CD4-positive, alpha-beta memory T cell (primary cell): ENCODE measurements around the gene ALDH3B1. TPM values are rescaled to one million over a fixed set of nuclear protein-coding genes. Genes with fewer than 3 reads are reported as not detected.

Experiments
- CTCF ChIA-PET: fragments of 350-600 bp; sonication (Branson Sonifier 250); formaldehyde crosslinking; loops from one replicate; lab custom pipeline; 2021; ENCODE audit warnings: inconsistent platforms; ENCODE audit not compliant: partially characterized antibody; lab: Charles Lee
- POLR2A ChIA-PET: fragments of 350-600 bp; sonication (Branson Sonifier 250); formaldehyde crosslinking; loops from one replicate; lab custom pipeline; 2021; ENCODE audit not compliant: partially characterized antibody; lab: Charles Lee
- DNase-seq, 5 donors: peaks; one replicate each; pipeline versions ENCODE4 v3.0.0 to v3.0.0-alpha.2; 2020 to 2022; ENCODE audit warnings: mixed read lengths in 1 of 5
- H3K27ac ChIP-seq: one replicate; pipeline ENCODE4 v1.7.0; 2013; ENCODE audit warnings: low read depth, low read length
- H3K27me3 ChIP-seq: 2 replicates; pipeline ENCODE4 v1.7.0; 2013; ENCODE audit warnings: mild to moderate bottlenecking, low read length, moderate library complexity; ENCODE audit not compliant: insufficient read depth
- H3K36me3 ChIP-seq: 2 replicates; pipeline ENCODE4 v1.7.0; 2013; ENCODE audit warnings: mild to moderate bottlenecking, low read length, moderate library complexity; ENCODE audit not compliant: insufficient read depth
- H3K4me1 ChIP-seq: 2 replicates; pipeline ENCODE4 v1.7.0; 2013; ENCODE audit warnings: mild to moderate bottlenecking, low read length, moderate library complexity; ENCODE audit not compliant: insufficient read depth
- H3K4me3 ChIP-seq, 2 donors: one replicate each; pipeline ENCODE4 v1.7.0; 2013; ENCODE audit warnings: low read length in 2 of 2, mild to moderate bottlenecking in 1 of 2
- H3K9me3 ChIP-seq, 2 donors: one replicate each; pipeline ENCODE4 v1.7.0; 2013; ENCODE audit warnings: low read length in 2 of 2, control low read depth in 1 of 2; ENCODE audit not compliant: control insufficient read depth in 1 of 2
- H3K27ac Mint-ChIP-seq, 7 donors: one replicate each; pipeline ENCODE4 v1.8.0; 2020 to 2021; ENCODE audit warnings: mixed read lengths in 7 of 7, mild to moderate bottlenecking in 6 of 7, inconsistent platforms in 3 of 7, moderate library complexity in 3 of 7
- H3K27me3 Mint-ChIP-seq, 2 donors: one replicate each; pipeline ENCODE4 v1.8.0; 2020 to 2021; ENCODE audit warnings: mixed read lengths in 2 of 2
- H3K36me3 Mint-ChIP-seq, 2 donors: one replicate each; pipeline ENCODE4 v1.8.0; 2020 to 2021; ENCODE audit warnings: mixed read lengths in 2 of 2, inconsistent platforms in 1 of 2, mild to moderate bottlenecking in 1 of 2
- H3K4me1 Mint-ChIP-seq, 4 donors: one replicate each; pipeline ENCODE4 v1.8.0; 2020 to 2021; ENCODE audit warnings: mixed read lengths in 4 of 4, mild to moderate bottlenecking in 1 of 4
- H3K4me3 Mint-ChIP-seq, 8 donors: one replicate each; pipeline ENCODE4 v1.8.0; 2020 to 2021; ENCODE audit warnings: mixed read lengths in 8 of 8, mild to moderate bottlenecking in 7 of 8, moderate library complexity in 6 of 8, inconsistent platforms in 3 of 8
- H3K9me3 Mint-ChIP-seq, 8 donors: one replicate each; pipeline ENCODE4 v1.8.0; 2020 to 2021; ENCODE audit warnings: mixed read lengths in 8 of 8, mild to moderate bottlenecking in 5 of 8, inconsistent platforms in 3 of 8, moderate library complexity in 1 of 8
- intact Hi-C: fragments of 100-400 bp; cut with micrococcal nuclease; formaldehyde crosslinking; loops from one replicate; pipeline ENCODE4 v1.15.1; 2023
- polyA plus RNA-seq, 2 donors: library from polyadenylated mRNA; unstranded; fragments of 300-500 nt; fragmentation: Illumina TruSeq; gene quantifications; one replicate each; pipeline ENCODE4 v1.2.3, GENCODE V29; 2021
- total RNA-seq, 2 experiments: library from RNA; stranded (reverse); gene quantifications; one replicate each; pipeline ENCODE4 v1.2.3, GENCODE V29; 2021

The ALDH3B1 gene
- total and polyA plus RNA-seq, 4 experiments from 2014 or later: 0.72 to 1.0 TPM; not detected in 2

DNA sequence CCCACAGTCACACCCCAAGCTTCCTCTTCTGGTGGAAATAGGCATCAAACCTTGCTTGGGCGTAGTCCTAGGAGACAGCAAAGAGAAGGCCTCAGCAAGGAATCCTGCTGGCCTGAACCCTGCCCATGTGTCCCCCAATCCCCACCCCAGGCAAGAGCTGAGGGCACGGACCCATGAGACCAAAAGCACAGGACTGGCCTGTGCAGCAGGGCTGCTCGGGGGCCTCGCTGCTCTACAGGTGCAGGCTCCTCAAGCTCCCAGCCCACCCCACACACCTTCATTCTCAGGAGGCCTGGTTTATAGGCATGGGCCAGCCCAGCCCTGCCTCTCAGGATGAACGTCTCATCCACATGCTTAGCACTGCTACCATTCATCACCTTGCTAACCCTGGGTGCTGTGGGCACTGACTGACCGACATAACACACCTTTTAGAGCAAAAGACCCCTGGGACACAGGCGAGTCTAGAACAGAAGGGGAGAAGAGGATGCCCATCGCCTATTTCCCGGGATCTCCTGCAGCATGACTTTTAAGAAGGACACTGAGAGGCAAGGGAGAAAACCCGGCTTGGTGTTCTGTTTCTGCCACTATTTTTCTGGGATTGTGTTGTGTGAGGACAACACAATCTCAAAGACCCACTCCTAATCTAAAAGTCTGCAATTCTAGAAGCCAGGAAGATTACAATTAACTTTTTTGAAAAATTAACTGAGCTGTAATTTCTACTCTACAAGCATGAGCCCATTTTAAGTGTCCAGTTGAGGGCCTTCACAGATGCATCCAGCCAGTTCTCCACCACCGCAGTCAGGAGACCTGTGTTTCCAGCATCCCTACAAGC, 44.1 kb downstream of the ALDH3B1 start:
- ChIA-PET POLR2A (interaction anchor here (1.6 kb wide), 1 partner anchor 14 kb away, joined by 4 read pairs; no protein-coding TSS in a partner anchor), CTCF (no interaction called here)
- Histone ChIP-seq H3K9me3 (no peaks in the 10 kb centered on the region), H3K27ac (no peak overlapping the region), H3K4me3 (no peak overlapping the region), H3K4me1 (no peaks in the 10 kb centered on the region), H3K27me3 (no peaks in the 10 kb centered on the region), H3K36me3 (peaks cover 29% of the 10 kb centered on the region)
- peak overlapping the region in 1 of 7 donors; percentile 64 for H3K27ac Mint-ChIP-seq
- DNase-seq: no peak
- peaks cover 11 to 22% of the 10 kb centered on the region in 2 donors for H3K36me3 Mint-ChIP-seq
- H3K4me1 Mint-ChIP-seq: peaks cover 0 to 1% (median 0%) of the 10 kb centered on the region in 4 donors
- no peaks in the 10 kb centered on the region for H3K27me3 Mint-ChIP-seq
- no peaks in the 10 kb centered on the region for H3K9me3 Mint-ChIP-seq
- no peak overlapping the region for H3K4me3 Mint-ChIP-seq
- intact Hi-C loops: no loop called here

DNA sequence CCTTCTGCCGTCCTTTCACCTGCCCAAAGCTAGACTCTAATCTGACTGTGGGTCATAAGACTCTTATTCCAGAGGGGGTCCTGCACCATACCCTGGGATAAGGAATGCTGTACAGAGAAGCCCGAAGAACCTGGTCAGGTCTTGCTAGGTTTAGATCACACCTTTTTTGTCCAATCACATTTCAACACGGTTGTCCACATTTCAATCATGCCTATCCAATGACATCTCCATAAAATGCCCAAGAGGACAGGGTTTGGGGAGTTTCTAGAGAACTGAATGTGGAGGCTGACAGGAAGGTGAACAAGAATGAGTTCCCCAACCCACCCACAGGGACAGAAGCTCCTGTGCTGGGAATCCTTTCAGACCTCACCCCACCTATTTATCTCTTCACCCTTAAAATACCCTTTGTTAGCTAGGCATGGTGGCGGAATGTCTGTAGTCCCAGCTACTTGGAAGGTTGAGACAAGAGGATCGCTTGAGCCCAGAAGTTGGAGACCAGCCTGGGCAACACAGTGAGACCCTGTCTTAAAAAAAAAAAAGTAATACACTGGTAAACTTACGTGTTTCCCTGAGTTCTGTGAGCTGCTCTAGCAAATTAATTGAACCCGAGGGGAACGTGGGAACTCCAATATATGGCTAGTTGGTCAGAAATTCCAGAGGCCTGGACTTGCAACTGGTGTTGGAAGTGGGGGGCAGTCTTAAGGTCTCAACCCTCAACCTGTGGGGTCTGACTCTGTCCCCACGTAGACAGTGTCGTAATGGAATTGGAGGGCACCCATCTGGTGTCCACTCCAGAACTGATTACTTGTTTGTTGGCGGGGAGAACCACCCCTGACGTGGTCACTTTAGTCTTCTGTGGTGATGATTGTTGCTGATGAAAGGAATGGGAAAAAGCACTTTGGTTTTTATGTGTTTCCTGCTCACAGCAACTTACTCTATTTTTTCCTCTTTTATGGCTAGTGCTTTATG, 46.5 kb downstream of the ALDH3B1 start:
- H3K27ac ChIP-seq: no peak overlapping the region
- Mint-ChIP-seq H3K9me3 (no peaks in the 10 kb centered on the region), H3K4me1 (peaks cover 0 to 1% (median 0%) of the 10 kb centered on the region in 4 donors), H3K36me3 (peaks cover 6 to 11% of the 10 kb centered on the region in 2 donors), H3K4me3 (no peak overlapping the region), H3K27me3 (no peaks in the 10 kb centered on the region), H3K27ac (peak overlapping the region in 1 of 7 donors; percentile 4)
- peaks cover 6% of the 10 kb centered on the region for H3K36me3 ChIP-seq
- POLR2A ChIA-PET: no interaction called here
- no peak for DNase-seq
- intact Hi-C loops: no loop called here
- H3K9me3 ChIP-seq: no peaks in the 10 kb centered on the region
- CTCF ChIA-PET: no interaction called here
- no peaks in the 10 kb centered on the region for H3K27me3 ChIP-seq
- no peaks in the 10 kb centered on the region for H3K4me1 ChIP-seq
- H3K4me3 ChIP-seq: no peak overlapping the region

DNA sequence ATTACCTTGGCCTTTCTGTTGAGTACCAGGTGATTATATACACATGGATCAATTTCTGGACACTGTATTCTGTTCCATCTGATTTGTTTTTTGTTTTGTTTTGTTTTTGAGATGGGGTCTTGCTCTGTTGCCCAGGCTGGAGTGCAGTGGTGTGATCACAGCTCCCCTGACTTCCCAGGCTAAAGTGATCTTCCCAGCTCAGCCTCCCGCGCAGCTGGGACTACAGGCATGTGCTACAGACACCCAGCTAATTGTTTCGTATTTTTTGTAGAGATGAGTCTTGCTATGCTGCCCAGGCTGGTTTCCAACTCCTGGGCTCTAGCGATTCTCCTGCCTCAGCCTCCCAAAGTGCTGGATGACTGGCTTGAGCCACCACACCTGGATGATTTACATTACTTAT, 47.7 kb downstream of the ALDH3B1 start:
- Histone ChIP-seq H3K27me3 (no peaks in the 10 kb centered on the region), H3K27ac (no peak overlapping the region), H3K9me3 (no peaks in the 10 kb centered on the region), H3K4me1 (no peaks in the 10 kb centered on the region), H3K36me3 (no peaks in the 10 kb centered on the region), H3K4me3 (no peak overlapping the region)
- H3K36me3 Mint-ChIP-seq: peaks cover 0 to 3% of the 10 kb centered on the region in 2 donors
- H3K4me3 Mint-ChIP-seq: no peak overlapping the region
- no peaks in the 10 kb centered on the region for H3K9me3 Mint-ChIP-seq
- no peaks in the 10 kb centered on the region for H3K27me3 Mint-ChIP-seq
- intact Hi-C loops: no loop called here
- ChIA-PET CTCF (no interaction called here), POLR2A (no interaction called here)
- peaks cover 0 to 1% (median 0%) of the 10 kb centered on the region in 4 donors for H3K4me1 Mint-ChIP-seq
- H3K27ac Mint-ChIP-seq: peak overlapping the region in 1 of 7 donors; percentile 5
- no peak for DNase-seq

DNA sequence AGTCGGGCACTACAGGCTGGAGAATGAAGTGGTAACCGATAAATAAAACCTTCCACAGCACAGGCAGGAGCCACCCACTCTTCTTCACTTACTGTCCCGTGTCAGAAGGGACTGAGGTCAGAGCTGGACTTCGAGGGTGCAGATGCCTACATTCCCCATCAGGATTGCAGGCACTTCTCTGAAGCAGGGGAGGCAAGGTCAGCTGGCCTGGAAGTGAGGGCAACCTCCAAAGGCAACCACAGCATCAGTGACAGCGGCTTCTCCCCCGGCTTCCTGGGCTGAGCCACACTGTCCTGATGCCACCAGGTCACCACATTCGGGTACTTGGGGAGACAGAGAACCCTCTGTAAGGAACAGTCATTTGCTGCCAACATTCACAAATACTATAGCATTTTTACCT, 51.4 kb downstream of the ALDH3B1 start:
- intact Hi-C loops: no loop called here
- ChIA-PET CTCF (no interaction called here), POLR2A (no interaction called here)
- H3K27me3 Mint-ChIP-seq: no peaks in the 10 kb centered on the region
- Histone ChIP-seq H3K4me1 (no peaks in the 10 kb centered on the region), H3K4me3 (no peak overlapping the region), H3K36me3 (no peaks in the 10 kb centered on the region), H3K27ac (no peak overlapping the region), H3K27me3 (no peaks in the 10 kb centered on the region), H3K9me3 (no peaks in the 10 kb centered on the region)
- DNase-seq: no peak
- H3K9me3 Mint-ChIP-seq: no peaks in the 10 kb centered on the region
- peak overlapping the region in 1 of 7 donors; percentile 13 for H3K27ac Mint-ChIP-seq
- no peaks in the 10 kb centered on the region for H3K4me1 Mint-ChIP-seq
- no peak overlapping the region for H3K4me3 Mint-ChIP-seq
- no peaks in the 10 kb centered on the region for H3K36me3 Mint-ChIP-seq

DNA sequence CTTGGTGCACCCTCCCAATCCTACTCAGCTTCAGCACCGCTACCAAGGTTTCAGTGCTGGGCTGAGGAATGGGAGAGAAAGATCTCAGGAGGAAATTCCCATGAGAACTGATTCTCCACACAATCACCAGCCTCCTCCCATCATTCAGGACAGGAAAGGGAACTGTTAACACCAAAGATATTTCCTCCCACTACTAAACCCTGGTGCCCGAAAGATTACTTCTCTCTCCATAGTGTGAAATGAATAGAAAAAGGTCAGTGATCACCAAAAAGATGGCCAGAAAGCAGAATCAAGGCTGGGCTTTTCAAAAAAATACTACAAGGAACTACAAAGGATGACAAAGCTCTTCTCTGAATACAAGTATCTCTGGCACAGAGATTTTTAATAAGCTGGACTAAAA, 54.8 kb downstream of the ALDH3B1 start:
- H3K4me3 Mint-ChIP-seq: no peak overlapping the region
- Histone ChIP-seq H3K4me3 (no peak overlapping the region), H3K9me3 (no peaks in the 10 kb centered on the region), H3K4me1 (no peaks in the 10 kb centered on the region), H3K27ac (no peak overlapping the region), H3K27me3 (no peaks in the 10 kb centered on the region), H3K36me3 (no peaks in the 10 kb centered on the region)
- DNase-seq: no peak
- intact Hi-C loops: no loop called here
- POLR2A ChIA-PET: no interaction called here
- CTCF ChIA-PET: interaction anchor here (0.9 kb wide), 1 partner anchor 7 kb away, joined by 4 read pairs; no protein-coding TSS in a partner anchor
- peaks cover 0 to 3% of the 10 kb centered on the region in 2 donors for H3K36me3 Mint-ChIP-seq
- H3K9me3 Mint-ChIP-seq: no peaks in the 10 kb centered on the region
- H3K4me1 Mint-ChIP-seq: no peaks in the 10 kb centered on the region
- H3K27ac Mint-ChIP-seq: no peak overlapping the region
- H3K27me3 Mint-ChIP-seq: no peaks in the 10 kb centered on the region

DNA sequence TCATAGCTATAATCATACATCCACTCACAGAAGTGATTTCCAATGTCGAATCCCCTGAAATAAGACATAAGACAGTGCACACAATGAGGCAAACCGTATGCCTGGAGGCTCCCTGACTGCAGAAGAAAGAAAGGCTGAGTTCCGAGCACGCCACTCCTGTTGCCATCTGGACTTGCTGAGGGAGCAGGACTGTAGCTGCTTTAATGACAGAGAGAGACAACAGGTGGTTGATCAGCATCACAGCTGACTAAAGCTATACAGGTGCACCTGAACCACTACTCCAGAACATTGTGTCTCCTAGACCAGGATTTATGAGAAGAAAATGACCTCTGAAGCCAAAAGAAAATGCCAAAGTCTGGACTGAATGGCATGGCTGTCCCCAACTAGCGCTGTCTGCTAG, 55.7 kb downstream of the ALDH3B1 start:
- CTCF ChIA-PET: no interaction called here
- Histone ChIP-seq H3K4me3 (no peak overlapping the region), H3K27ac (no peak overlapping the region), H3K9me3 (no peaks in the 10 kb centered on the region), H3K36me3 (no peaks in the 10 kb centered on the region), H3K27me3 (no peaks in the 10 kb centered on the region), H3K4me1 (no peaks in the 10 kb centered on the region)
- H3K36me3 Mint-ChIP-seq: peaks cover 0 to 3% of the 10 kb centered on the region in 2 donors
- DNase-seq: no peak
- H3K4me1 Mint-ChIP-seq: no peaks in the 10 kb centered on the region
- POLR2A ChIA-PET: no interaction called here
- no peak overlapping the region for H3K27ac Mint-ChIP-seq
- no peaks in the 10 kb centered on the region for H3K27me3 Mint-ChIP-seq
- H3K9me3 Mint-ChIP-seq: no peaks in the 10 kb centered on the region
- H3K4me3 Mint-ChIP-seq: no peak overlapping the region
- intact Hi-C loops: no loop called here

DNA sequence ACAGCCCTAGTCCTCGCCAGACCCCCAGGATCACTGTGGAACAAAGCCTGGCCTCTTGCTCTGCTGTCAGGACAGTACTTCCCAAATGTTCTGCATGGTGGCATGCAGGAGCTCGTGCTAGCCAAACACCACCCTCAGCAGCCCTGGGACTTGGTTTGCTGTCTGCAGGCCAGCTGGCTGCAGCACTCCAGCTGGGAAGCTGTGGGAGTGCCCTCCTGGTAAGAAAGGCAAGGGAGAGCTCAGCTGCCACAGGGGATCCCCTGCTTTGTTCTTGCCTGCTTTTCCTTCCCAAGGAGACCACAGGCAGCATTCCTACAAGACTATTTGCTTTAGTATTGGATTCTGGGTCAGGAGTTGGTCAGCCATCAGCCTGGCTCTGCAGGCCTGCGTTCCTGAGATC, 56.6 kb downstream of the ALDH3B1 start:
- H3K4me1 Mint-ChIP-seq: no peaks in the 10 kb centered on the region
- no peaks in the 10 kb centered on the region for H3K27me3 ChIP-seq
- CTCF ChIA-PET: no interaction called here

More for the DNA sequence above, 56.6 kb downstream of the ALDH3B1 start:
- Mint-ChIP-seq H3K4me3 (no peak overlapping the region), H3K27me3 (no peaks in the 10 kb centered on the region), H3K36me3 (peaks cover 0 to 3% of the 10 kb centered on the region in 2 donors), H3K27ac (no peak overlapping the region), H3K9me3 (no peaks in the 10 kb centered on the region)
- intact Hi-C loops: no loop called here
- no peaks in the 10 kb centered on the region for H3K36me3 ChIP-seq
- H3K4me3 ChIP-seq: no peak overlapping the region
- no peaks in the 10 kb centered on the region for H3K9me3 ChIP-seq
- DNase-seq: no peak
- H3K4me1 ChIP-seq: no peaks in the 10 kb centered on the region
- H3K27ac ChIP-seq: no peak overlapping the region
- POLR2A ChIA-PET: no interaction called here
